Activated T-cell treated with anti-CD3 and anti-CD28 coated beads for 24 hours (primary cell): ENCODE measurements around the gene BEX3.

Experiments used
- DNase-seq: peaks from one replicate; pipeline ENCODE4 v3.0.0-alpha.2; 2020; ENCODE audit warnings: low read depth

Gene BEX3

GRCh38 chrX:103423955-103424638 lies 47.8 kb downstream of the BEX3 start:
- no peak for DNase-seq
